ENCODE measurements around the gene MRPL44. TPM values are rescaled to one million over a fixed set of nuclear protein-coding genes. Genes with fewer than 3 reads are reported as not detected.
A peak's percentile ranks its signal among the peaks of the same experiment; 100 is the strongest.

MRPL44 gene
- total and polyA plus RNA-seq, 2 experiments from 2014 or later, result 24.1 to 34.9 TPM

- peaks cover 7% of the 10 kb centered on the region; the same call in 1 of the 2 replicates for H3F3A ChIP-seq (ENCODE audit: insufficient read depth)
- 80 to 84% methylated on average over 3 of the region's 3 CpGs for WGBS, 2 experiments (ENCODE audit: low coverage in 1 of 2, low lambda C conversion rate in 2 of 2, missing lambda C conversion rate in 2 of 2)
- H3K4me2 ChIP-seq (ENCODE audit: unreplicated experiment), result no peak overlapping the region
- peaks cover 21% of the 10 kb centered on the region for H3K4me1 ChIP-seq (ENCODE audit: insufficient read depth)
- H3K79me2 ChIP-seq (ENCODE audit: insufficient read depth), result peaks cover 21% of the 10 kb centered on the region
- H3K27ac ChIP-seq, result peak overlapping the region; percentile 51
- H3K4me3 ChIP-seq, result no peak overlapping the region
- in situ Hi-C loops (cut with MboI), result no loop called here
- no peak overlapping the region for H2AFZ ChIP-seq
- H3K27me3 ChIP-seq (replicated peaks; ENCODE audit: insufficient read depth), result no peaks in the 10 kb centered on the region
- H3K9me2 ChIP-seq (ENCODE audit: insufficient read depth), result no peaks in the 10 kb centered on the region
- H3K9ac ChIP-seq, result no peak overlapping the region
- H3K9me3 ChIP-seq (ENCODE audit: low read depth), result no peaks in the 10 kb centered on the region
- H4K20me1 ChIP-seq (ENCODE audit: insufficient read depth), result no peaks in the 10 kb centered on the region
- H3K36me3 ChIP-seq (ENCODE audit: low read depth), result no peaks in the 10 kb centered on the region
- TF ChIP-seq EZH2 (IDR thresholded peaks at IDR 0.05; ENCODE audit: insufficient read depth, poor library complexity, severe bottlenecking) (no peak), EZH2phosphoT487 (IDR thresholded peaks at IDR 0.05; ENCODE audit: insufficient read depth, low read depth) (no peak)
- peak; percentile 86 for DNase-seq
These were observed 2.9 kb upstream of the MRPL44 start for GRCh38 chr2:223954401-223954800.

- H3K27ac ChIP-seq, result peak overlapping the region; percentile 83
- no peaks in the 10 kb centered on the region for H3K9me2 ChIP-seq (ENCODE audit: insufficient read depth)
- 0 out of 2 replicates have a peak, but pooled peaks cover 14% of the 10 kb centered on the region for H3K36me3 ChIP-seq (ENCODE audit: low read depth)
- no peaks in the 10 kb centered on the region for H3K27me3 ChIP-seq (replicated peaks; ENCODE audit: insufficient read depth)
- no peaks in the 10 kb centered on the region for H3K9me3 ChIP-seq (ENCODE audit: low read depth)
- peaks cover 14% of the 10 kb centered on the region; the same call in 1 of the 2 replicates for H3F3A ChIP-seq (ENCODE audit: insufficient read depth)
- 73 to 78% methylated on average over 4 of the region's 4 CpGs for WGBS, 2 experiments (ENCODE audit: low coverage in 1 of 2, low lambda C conversion rate in 2 of 2, missing lambda C conversion rate in 2 of 2)
- no peak overlapping the region for H3K4me3 ChIP-seq
- peak overlapping the region; percentile 89 for H2AFZ ChIP-seq
- H3K4me1 ChIP-seq (ENCODE audit: insufficient read depth), result peaks cover 39% of the 10 kb centered on the region
- no peaks in the 10 kb centered on the region for H4K20me1 ChIP-seq (ENCODE audit: insufficient read depth)
- TF ChIP-seq EZH2phosphoT487 (IDR thresholded peaks at IDR 0.05; ENCODE audit: insufficient read depth, low read depth) (no peak), EZH2 (IDR thresholded peaks at IDR 0.05; ENCODE audit: insufficient read depth, poor library complexity, severe bottlenecking) (no peak)
- peak overlapping the region; percentile 91 for H3K9ac ChIP-seq
- peak overlapping the region; percentile 86 for H3K4me2 ChIP-seq (ENCODE audit: unreplicated experiment)
- peaks cover 40% of the 10 kb centered on the region for H3K79me2 ChIP-seq (ENCODE audit: insufficient read depth)
- DNase-seq, result no peak
- in situ Hi-C loops (cut with MboI), result no loop called here
These were observed 963 bp upstream of the MRPL44 start for GRCh38 chr2:223956300-223956699.

DNA sequence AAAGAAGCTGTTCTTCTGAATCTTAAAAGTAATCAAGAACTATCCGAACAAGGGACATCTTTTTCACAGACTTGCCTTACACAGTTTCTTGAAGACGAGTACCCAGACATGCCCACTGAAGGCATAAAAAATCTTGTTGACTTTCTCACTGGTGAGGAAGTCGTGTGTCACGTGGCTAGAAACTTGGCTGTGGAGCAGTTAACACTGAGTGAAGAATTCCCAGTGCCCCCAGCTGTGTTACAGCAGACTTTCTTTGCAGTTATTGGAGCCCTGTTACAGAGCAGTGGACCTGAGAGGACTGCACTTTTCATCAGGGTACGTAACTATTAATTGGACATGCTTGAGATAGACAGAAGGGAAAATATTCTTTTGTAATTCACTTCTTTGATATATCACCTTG, 2.4 kb downstream of the MRPL44 start:
- H3K27me3 ChIP-seq (replicated peaks; ENCODE audit: insufficient read depth), result no peaks in the 10 kb centered on the region
- H3K9me2 ChIP-seq (ENCODE audit: insufficient read depth), result no peaks in the 10 kb centered on the region
- H2AFZ ChIP-seq, result peak overlapping the region; percentile 46; the same call in 1 of the 2 replicates
- H3F3A ChIP-seq (ENCODE audit: insufficient read depth), result peaks cover 25% of the 10 kb centered on the region
- H3K36me3 ChIP-seq (ENCODE audit: low read depth), result peaks cover 24% of the 10 kb centered on the region
- peaks cover 39% of the 10 kb centered on the region for H3K4me1 ChIP-seq (ENCODE audit: insufficient read depth)
- H3K27ac ChIP-seq, result peak overlapping the region; percentile 36; the same call in 1 of the 2 replicates
- H3K9me3 ChIP-seq (ENCODE audit: low read depth), result no peaks in the 10 kb centered on the region
- peaks cover 74% of the 10 kb centered on the region for H3K79me2 ChIP-seq (ENCODE audit: insufficient read depth)
- peak; percentile 75 for DNase-seq
- TF ChIP-seq EZH2 (IDR thresholded peaks at IDR 0.05; ENCODE audit: insufficient read depth, poor library complexity, severe bottlenecking), result no peak
- no peak for TF ChIP-seq EZH2phosphoT487 (IDR thresholded peaks at IDR 0.05; ENCODE audit: insufficient read depth, low read depth)
- peak overlapping the region; percentile 96 for H3K4me2 ChIP-seq (ENCODE audit: unreplicated experiment)
- peak overlapping the region; percentile 91; the same call in 1 of the 2 replicates for H3K9ac ChIP-seq
- no peaks in the 10 kb centered on the region for H4K20me1 ChIP-seq (ENCODE audit: insufficient read depth)
- H3K4me3 ChIP-seq, result peak overlapping the region; percentile 93
- in situ Hi-C loops (cut with MboI), result no loop called here
- 37% methylated on average over 5 of the region's 5 CpGs for WGBS, 2 experiments (ENCODE audit: low coverage in 1 of 2, low lambda C conversion rate in 2 of 2, missing lambda C conversion rate in 2 of 2)

DNA sequence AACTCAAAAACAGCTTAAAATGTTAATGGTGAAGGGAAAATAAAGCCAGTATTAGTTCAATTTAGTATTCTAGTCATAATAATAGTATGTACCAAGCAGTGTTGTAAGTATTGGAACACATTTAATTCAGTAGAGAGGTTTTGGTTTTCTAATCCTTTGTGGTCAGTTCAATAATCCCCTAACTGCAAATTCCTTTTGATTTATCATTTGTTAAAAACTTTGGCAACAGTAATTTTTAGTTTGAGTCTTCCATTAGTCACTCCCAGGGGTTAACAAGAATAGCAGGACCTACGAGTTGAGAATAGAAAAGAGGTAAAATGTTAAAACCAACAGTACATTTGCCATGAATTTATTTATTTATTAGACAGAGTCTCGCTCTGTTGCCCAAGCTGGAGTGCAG, 10.7 kb downstream of the MRPL44 start:
- DNase-seq, result peak; percentile 71
- Histone ChIP-seq H2AFZ (no peak overlapping the region), H3K79me2 (ENCODE audit: insufficient read depth) (peaks cover 25% of the 10 kb centered on the region), H3K9me3 (ENCODE audit: low read depth) (no peaks in the 10 kb centered on the region), H3K4me3 (no peak overlapping the region), H3K9ac (0 out of 2 replicates have a peak overlapping the region, but pooled peaks have one; percentile 0), H3K4me1 (ENCODE audit: insufficient read depth) (peaks cover 16% of the 10 kb centered on the region), H3K27ac (peak overlapping the region; percentile 28; the same call in 1 of the 2 replicates), H3K4me2 (ENCODE audit: unreplicated experiment) (peak overlapping the region; percentile 11), H4K20me1 (ENCODE audit: insufficient read depth) (no peaks in the 10 kb centered on the region), H3F3A (ENCODE audit: insufficient read depth) (peaks cover 85% of the 10 kb centered on the region), H3K27me3 (replicated peaks; ENCODE audit: insufficient read depth) (no peaks in the 10 kb centered on the region), H3K36me3 (ENCODE audit: low read depth) (peaks cover 29% of the 10 kb centered on the region), H3K9me2 (ENCODE audit: insufficient read depth) (no peaks in the 10 kb centered on the region)
- in situ Hi-C loops (cut with MboI), result no loop called here
- no peak for TF ChIP-seq EZH2 (IDR thresholded peaks at IDR 0.05; ENCODE audit: insufficient read depth, poor library complexity, severe bottlenecking)
- TF ChIP-seq EZH2phosphoT487 (IDR thresholded peaks at IDR 0.05; ENCODE audit: insufficient read depth, low read depth), result no peak
- WGBS, 2 experiments (ENCODE audit: low coverage in 1 of 2, low lambda C conversion rate in 2 of 2, missing lambda C conversion rate in 2 of 2), result 51 to 54% methylated on average over 2 of the region's 2 CpGs
